Erythroblast (primary cell): ENCODE results near the gene EIF3L.
"Not testable (repeated sequence)": the region's sequence is repeated elsewhere in the genome, so short reads cannot be mapped to it uniquely, and the experiment has no call there.

Experiments
- DNase-seq, 2 experiments: peaks; one replicate each; lab custom pipeline; 2025; lab: John Stamatoyannopoulos, UW
- GATA1 ChIP-seq: IDR thresholded peaks from 2 replicates; pipeline ENCODE4 v1.6.1; 2011; ENCODE audit warnings: low read depth, mild to moderate bottlenecking, control low read depth, low read length, moderate library complexity
- POLR2A ChIP-seq: IDR thresholded peaks from 2 replicates; pipeline ENCODE4 v1.6.1; 2011; ENCODE audit warnings: mild to moderate bottlenecking, low read length

EIF3L gene

GRCh38 chr22:37849089-37849751 is at the start of gene EIF3L:
EIF3L (plus strand) TSS chr22:37849419; CDS start chr22:37849450, 31 bp downstream.
- TF ChIP-seq GATA1 (no peak), POLR2A (peak; percentile 96)
- peak; percentile 92 to 94 for DNase-seq

- DNase-seq: not testable (repeated sequence)
Observed at GRCh38 chr22:37799979-37800378, 49.2 kb upstream of the EIF3L start.

GRCh38 chr22:37801946-37802309 is 47.3 kb upstream of the EIF3L start:
- DNase-seq: peak; percentile 60 to 76
- TF ChIP-seq GATA1 (no peak), POLR2A (no peak)

- TF ChIP-seq GATA1: no peak
- TF ChIP-seq POLR2A: no peak
- DNase-seq: peak; percentile 74 to 89
Observed at GRCh38 chr22:37802310-37803194, 46.7 kb upstream of the EIF3L start.

GRCh38 chr22:37803195-37803638 is 46.0 kb upstream of the EIF3L start:
- DNase-seq: peak; percentile 97
- TF ChIP-seq POLR2A (peak; percentile 19), GATA1 (peak; percentile 45)

DNA sequence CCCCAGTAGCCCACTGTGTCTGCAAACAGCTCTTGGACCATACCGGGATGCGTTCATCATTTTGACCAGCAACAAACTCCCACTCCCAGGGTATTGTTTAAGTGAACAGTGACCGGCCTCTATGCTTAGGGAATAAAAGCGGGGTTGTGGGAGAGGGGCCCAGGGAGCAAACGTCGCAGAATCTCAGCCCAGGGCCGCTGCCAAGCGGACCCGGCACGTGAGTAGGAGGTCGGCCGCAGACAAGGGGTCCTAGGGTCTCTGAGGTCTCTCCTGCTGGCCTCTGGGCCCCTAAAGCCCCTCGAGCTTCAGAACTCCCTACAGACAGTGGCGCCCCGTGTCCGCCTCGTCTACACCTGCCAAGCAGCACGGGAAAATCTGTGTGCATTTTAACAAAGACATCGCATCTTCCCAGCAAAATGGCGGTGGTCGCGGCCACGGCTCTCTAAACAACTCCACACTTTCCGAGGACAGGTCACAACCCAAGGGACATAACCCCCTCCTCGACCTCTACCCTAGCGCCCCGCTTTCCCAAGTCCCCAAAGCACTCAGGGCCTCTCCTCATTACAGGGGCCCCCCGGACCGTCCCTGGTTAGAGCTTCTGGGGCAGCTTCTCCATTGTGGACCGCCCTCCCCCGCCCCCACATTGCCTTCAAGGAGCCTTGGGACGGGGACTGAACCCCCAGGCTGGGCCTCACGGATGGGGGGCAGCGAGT is 45.4 kb upstream of the EIF3L start:
- peak; percentile 49 to 74 for DNase-seq
- TF ChIP-seq GATA1 (no peak), POLR2A (no peak)

DNA sequence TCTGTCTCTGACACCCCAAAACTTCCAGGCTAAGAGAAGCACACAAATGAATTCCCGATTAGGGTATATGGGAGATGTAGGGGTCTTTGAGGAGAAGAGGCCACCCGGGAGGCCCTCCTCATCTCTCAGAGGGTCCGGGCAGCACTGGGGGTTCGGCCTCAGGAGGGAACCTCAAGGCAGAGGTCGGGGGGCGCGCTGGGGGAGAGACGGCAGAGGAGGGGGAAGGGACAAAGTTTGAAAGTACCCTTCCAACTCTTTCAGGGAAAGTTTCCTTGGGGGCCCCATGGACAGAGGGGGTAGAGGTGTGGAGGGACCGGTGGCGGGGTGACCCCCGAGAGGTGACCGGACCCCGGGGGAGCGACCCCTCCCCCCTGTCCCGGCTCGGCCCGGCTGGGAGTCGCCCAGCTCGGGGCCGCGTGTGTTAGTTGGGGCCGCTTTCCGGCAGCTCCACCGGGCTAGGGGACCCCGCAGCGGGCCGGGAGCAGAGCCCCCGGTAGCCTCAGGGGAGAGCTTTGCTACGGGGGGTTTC is 44.8 kb upstream of the EIF3L start:
- TF ChIP-seq GATA1 (no peak), POLR2A (no peak)
- DNase-seq: peak; percentile 49 to 74

- peak; percentile 88 to 95 for DNase-seq
- peak; percentile 96 for TF ChIP-seq POLR2A
- TF ChIP-seq GATA1: no peak
Observed at GRCh38 chr22:37804881-37805809, 44.1 kb upstream of the EIF3L start.

DNA sequence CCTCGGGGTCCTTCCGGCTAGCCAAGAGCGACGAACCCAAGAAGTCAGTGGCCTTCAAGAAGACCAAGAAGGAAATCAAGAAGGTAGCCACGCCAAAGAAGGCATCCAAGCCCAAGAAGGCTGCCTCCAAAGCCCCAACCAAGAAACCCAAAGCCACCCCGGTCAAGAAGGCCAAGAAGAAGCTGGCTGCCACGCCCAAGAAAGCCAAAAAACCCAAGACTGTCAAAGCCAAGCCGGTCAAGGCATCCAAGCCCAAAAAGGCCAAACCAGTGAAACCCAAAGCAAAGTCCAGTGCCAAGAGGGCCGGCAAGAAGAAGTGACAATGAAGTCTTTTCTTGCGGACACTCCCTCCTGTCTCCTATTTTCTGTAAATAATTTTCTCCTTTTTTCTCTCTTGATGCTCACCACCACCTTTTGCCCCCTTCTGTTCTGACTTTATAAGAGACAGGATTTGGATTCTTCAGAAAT is 43.4 kb upstream of the EIF3L start:
- DNase-seq: peak; percentile 65 to 85
- TF ChIP-seq POLR2A (no peak), GATA1 (no peak)

DNA sequence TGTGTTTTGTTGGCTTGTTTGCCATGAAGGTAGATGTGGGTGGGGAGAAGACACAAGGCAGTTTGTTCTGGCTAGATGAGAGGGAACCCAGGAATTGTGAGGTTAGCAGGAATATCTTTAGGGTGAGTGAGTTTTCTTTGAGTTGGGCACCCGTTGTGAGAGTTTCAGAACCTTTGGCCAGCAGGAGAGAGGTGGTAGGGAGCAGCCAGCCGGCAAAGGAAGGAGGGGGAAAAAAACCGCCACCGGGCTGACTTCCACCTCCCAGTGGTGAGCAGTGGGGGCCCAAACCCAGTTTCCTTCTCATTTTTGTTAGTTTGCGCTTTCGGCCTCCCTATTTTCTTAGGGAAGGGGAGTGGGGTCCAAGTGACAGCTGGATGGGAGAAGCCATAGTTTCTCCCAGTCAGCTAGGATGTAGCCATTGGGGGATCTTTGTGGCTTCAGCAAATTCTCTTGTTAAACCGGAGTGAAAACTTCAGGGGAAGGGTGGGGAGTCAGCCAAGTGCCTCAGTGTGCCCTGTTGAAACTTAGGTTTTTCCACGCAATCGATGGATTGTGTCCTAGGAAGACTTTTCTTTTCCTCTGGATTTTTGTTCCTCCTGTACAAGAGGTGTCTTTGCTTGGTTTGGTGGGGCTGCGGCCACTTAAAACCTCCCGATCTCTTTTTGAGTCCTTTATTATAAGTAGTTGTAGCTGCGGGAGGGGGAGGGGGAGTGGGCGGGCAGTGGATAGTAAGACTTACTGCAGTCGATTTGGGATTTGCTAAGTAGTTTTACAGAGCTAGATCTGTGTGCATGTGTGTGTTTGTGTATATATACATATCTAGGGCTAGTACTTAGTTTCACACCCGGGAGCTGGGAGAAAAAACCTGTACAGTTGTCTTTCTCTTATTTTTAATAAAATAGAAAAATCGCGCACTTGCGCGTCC is 42.5 kb upstream of the EIF3L start:
- DNase-seq: peak; percentile 77 to 88
- TF ChIP-seq POLR2A: peak; percentile 12
- no peak for TF ChIP-seq GATA1

- TF ChIP-seq POLR2A (peak; percentile 90), GATA1 (no peak)
- DNase-seq: peak; percentile 97 to 99
Observed at GRCh38 chr22:37807410-37808293, 41.6 kb upstream of the EIF3L start, which contains the start of gene GCAT. GCAT (plus strand) TSS chr22:37807934; CDS start chr22:37807968, 34 bp downstream.
